GM12892 (cell line): ENCODE results near the gene C19orf44. TPM values are rescaled to one million over a fixed set of nuclear protein-coding genes. Genes with fewer than 3 reads are reported as not detected.
"Not testable (repeated sequence)": the region's sequence is repeated elsewhere in the genome, so short reads cannot be mapped to it uniquely, and the experiment has no call there.

ENCODE experiments used
- DNase-seq: peaks from one replicate; pipeline ENCODE4 v3.0.0; 2011; ENCODE audit not compliant: insufficient read length
- FAIRE-seq: peaks from 2 replicates; lab custom pipeline; 2011; peaks lifted over from hg19 to GRCh38; lab: Jason Lieb, UNC
- POLR2A ChIP-seq: IDR thresholded peaks from 2 replicates; pipeline ENCODE4 v1.6.1; 2011; ENCODE audit warnings: low read depth, low read length, control low read depth
- POLR2AphosphoS5 ChIP-seq: IDR thresholded peaks from 2 replicates; pipeline ENCODE4 v1.6.1; 2011; ENCODE audit warnings: low read depth, low read length, control low read depth
- TAF1 ChIP-seq: IDR thresholded peaks from 2 replicates; pipeline ENCODE4 v1.6.1; 2011; ENCODE audit warnings: low read depth, mild to moderate bottlenecking, control low read depth, low read length, borderline replicate concordance
- polyA plus RNA-seq: library from polyadenylated mRNA; unstranded; fragments of >200 nt; gene quantifications from one replicate; pipeline ENCODE4 v1.2.1, GENCODE V29; 2012; ENCODE audit warnings: missing spikeins, inconsistent platforms; ENCODE audit not compliant: missing spikeins

Gene C19orf44
- polyA plus RNA-seq: 2.4 TPM

GRCh38 chr19:16495982-16496612 is at the start of gene C19orf44, which contains the start of gene CALR3:
Gene C19orf44 (plus strand): TSS chr19:16496394. CDS start chr19:16500793, 4,399 bp downstream.
Gene CALR3 (minus strand): TSS chr19:16496167. CDS start chr19:16496129, 38 bp downstream.
- TF ChIP-seq TAF1: 0 out of 2 replicates have a peak, but pooled peaks have one; percentile 20
- peak; percentile 67; the same call in 1 of the 2 replicates for TF ChIP-seq POLR2AphosphoS5
- TF ChIP-seq POLR2A: peak; percentile 74
- DNase-seq: peak; percentile 90
- FAIRE-seq: peak; percentile 96

DNA sequence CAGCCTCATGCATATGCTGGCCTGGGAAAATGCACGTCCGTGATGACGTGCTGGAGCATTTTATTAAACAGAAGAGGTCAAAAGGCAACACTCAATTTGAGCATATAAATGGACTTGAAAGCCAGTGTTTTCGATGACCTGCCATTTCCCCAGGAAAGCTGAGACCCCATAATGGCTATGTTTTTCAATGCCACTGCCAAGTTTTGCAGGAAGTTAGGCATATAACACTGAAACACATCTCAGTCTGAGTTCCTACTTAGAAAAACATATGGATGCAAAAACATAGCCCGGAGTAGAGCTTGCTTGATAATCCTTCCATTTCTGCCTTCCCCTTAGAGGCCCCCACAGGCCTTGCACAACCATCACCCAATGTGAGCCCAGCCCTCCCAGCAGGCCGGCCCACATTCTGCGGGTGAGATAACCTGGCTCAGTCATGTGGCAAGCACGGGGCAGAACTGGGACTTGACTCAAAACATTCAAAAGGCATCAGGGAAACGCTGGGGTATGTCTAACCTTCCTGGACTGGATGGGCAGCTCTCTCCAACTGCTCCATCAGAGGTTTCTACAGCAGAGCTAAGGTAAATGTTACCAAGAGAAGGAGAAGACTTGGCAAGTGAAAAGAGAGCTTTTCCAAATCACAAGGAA is 49.3 kb upstream of the C19orf44 start:
- no peak for DNase-seq
- peak; percentile 80 for FAIRE-seq
- TF ChIP-seq POLR2A (no peak), TAF1 (no peak), POLR2AphosphoS5 (no peak)

DNA sequence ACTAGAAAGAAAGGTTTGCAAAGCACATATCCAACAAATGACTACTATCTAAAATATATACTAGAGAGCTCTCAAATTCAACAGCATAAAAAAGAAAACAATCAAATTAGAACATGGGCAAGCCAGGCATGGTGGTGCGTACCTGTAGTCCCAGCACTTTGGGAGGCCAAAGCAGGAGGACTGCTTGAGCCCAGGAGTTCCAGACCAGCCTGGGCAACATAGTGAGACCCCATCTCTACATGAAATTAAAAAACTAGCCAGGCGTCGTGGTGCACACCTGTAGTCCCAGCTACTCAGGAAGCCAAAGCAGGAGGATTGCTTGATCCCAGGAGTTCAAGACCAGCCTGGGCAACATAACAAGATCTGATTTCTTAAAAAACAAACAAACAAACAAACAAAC is 47.3 kb upstream of the C19orf44 start:
- DNase-seq, FAIRE-seq: not testable (repeated sequence)

DNA sequence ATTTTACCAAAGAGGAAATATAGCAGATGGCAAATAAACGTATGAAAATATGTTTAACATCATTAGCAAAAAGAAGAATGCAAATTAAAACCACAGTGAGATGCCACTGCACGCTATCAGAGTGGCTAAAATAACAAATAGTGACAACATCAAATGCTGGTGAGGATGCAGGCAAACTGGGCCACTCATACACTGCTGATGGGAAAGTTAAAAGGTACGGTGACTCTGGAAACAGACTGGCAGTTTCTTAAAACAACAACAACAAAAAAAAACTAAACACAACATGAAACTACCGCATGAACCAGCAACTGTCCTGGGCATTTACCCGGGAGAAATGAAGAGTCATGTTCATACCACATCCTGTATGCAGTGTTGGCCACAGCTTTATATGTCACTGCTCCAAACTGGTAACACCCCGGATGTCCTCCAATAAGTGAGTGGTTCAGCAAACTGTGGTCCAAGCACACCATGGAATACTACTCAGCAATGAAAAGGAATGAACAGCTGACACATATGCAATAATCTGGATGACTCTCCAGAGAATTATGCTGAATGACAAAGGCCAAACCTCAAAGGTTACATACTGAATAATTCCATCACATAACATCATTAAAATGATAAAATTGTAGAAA is 46.7 kb upstream of the C19orf44 start:
- peak; percentile 85 for FAIRE-seq
- DNase-seq: no peak
- TF ChIP-seq TAF1: no peak
- no peak for TF ChIP-seq POLR2A
- no peak for TF ChIP-seq POLR2AphosphoS5

DNA sequence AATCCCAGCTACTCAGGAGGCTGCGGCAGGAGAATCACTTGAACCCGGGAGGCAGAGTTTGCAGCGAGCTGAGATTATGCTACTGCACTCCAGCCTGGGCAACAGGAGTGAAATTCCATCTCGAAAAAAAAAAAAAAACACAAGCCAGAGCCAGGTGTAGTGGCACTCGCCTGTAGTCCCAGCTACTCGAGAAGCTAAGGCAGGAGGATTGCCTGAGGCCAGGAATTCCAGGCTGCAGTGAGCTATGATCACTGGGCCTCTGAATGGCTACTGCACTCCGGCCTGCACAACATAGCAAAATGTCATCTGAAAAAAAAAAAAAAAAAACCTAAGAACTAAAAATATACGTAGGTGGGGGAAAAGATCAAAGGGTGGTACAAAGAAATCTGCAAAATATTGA is 43.9 kb upstream of the C19orf44 start:
- DNase-seq (no peak), FAIRE-seq (no peak)
- TF ChIP-seq POLR2AphosphoS5: no peak
- no peak for TF ChIP-seq POLR2A
- TF ChIP-seq TAF1: no peak

DNA sequence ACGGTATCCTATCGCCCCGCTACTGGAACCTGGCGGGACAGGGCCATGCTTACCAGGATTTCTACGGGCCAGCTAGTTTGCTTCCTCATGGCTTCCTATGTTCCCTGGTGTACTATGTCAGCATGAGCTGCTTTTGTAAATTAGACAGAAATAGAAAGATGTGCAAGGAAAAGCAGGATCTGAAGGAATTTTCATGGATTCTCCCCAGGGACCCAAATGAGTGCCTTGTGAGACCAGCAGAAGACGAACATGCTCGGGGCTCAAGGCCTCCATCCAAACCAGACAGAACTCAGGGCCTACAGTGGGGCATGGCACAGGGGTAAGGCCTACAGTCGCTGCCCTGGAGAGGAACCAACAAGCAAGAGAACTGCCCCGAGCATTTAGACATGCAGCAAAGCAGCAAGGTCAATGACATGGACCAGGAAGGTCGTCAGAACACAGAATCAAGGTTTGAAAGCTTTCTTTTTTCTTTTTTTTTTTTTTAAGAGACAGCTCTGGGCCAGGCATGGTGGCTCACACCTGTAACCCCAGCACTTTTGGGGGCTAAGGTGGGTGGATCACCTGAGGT is 41.8 kb upstream of the C19orf44 start:
- FAIRE-seq: no peak
- no peak for TF ChIP-seq POLR2A
- TF ChIP-seq POLR2AphosphoS5: no peak
- TF ChIP-seq TAF1: no peak
- no peak for DNase-seq

DNA sequence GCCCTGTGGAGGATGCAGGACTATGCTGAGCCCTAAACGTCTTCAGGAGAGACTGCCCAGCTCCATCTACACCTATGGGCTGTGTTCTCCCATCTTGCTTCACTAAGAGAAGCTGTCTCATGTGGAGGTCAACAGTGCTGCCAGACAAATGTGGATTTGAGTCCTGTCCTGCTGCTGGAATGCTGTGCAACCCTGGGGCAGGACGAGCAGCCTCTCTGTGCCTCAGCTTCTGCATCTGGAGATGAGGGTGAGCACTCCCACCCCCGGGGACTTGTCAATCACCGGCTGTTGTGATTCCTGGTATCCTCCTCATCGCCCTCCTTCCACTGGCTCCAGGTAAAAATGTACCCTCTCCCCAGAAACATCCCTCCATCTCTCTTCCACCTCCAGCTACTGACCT is 40.7 kb upstream of the C19orf44 start:
- TF ChIP-seq POLR2A: no peak
- no peak for TF ChIP-seq POLR2AphosphoS5
- TF ChIP-seq TAF1: no peak
- FAIRE-seq (no peak), DNase-seq (no peak)

DNA sequence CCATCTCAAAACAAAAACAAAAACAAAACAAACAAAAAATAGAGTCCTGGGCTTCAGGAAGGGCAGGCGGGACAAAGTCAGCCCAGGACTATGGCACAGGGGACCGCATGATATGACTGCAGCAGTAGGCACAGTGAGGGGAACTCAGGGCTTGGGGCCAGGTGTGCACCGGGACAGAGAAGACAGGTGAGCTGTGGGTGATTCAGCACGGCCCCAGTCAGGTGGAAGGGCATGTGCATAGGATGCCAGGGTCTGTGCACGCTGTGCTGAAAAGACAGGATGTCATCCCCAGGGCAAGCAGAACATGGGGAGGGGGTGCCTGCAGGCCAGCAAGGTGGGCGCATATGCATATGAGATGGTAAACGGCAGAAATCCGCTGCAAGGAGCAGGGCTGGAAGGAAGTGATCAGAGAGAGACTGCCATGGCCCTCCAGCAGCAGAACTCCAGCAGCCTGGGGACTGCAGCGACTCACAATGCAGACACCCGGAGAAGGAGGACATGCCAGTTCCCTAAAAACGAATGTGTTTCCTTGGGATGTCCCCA is 39.5 kb upstream of the C19orf44 start:
- FAIRE-seq: peak; percentile 48
- TF ChIP-seq POLR2AphosphoS5 (no peak), TAF1 (no peak), POLR2A (no peak)
- no peak for DNase-seq

GRCh38 chr19:16457195-16457953 is 38.8 kb upstream of the C19orf44 start:
- FAIRE-seq (peak; percentile 44), DNase-seq (no peak)
- TF ChIP-seq POLR2AphosphoS5: no peak; the same call in 1 of the 2 replicates
- 0 out of 2 replicates have a peak, but pooled peaks have one; percentile 8 for TF ChIP-seq TAF1
- no peak for TF ChIP-seq POLR2A

DNA sequence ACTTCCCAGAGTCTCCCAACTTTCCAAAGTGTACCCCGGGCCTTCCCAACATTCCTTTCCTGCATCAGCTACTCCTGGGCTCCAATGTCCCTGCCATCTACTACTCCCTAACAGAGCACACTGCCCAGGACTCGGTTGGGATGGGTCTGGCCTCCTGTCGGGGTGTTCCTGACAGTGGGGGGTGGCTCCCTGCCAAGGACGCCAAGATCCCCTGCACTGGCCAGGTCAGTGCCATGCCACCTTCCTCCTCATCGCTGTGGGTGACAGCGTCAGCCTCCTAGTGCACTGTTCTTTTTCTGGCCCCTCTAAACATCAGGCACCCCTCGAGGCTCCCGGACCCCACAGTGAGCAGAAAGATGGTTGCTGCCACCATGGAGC is 38.3 kb upstream of the C19orf44 start:
- DNase-seq: no peak
- FAIRE-seq: no peak
- TF ChIP-seq POLR2AphosphoS5: no peak

- DNase-seq: no peak
- TF ChIP-seq TAF1 (0 out of 2 replicates have a peak, but pooled peaks have one; percentile 7), POLR2A (no peak)
- FAIRE-seq: no peak
Measured at GRCh38 chr19:16458391-16459341, 37.5 kb upstream of the C19orf44 start.

- TF ChIP-seq POLR2A (no peak), TAF1 (no peak), POLR2AphosphoS5 (no peak)
- no peak for DNase-seq
- FAIRE-seq: no peak
Measured at GRCh38 chr19:16459680-16460079, 36.5 kb upstream of the C19orf44 start.
